ENCODE results near the gene MAP3K6. TPM values are rescaled to one million over a fixed set of nuclear protein-coding genes. Genes with fewer than 3 reads are reported as not detected.
"Not testable (repeated sequence)": the region's sequence is repeated elsewhere in the genome, so short reads cannot be mapped to it uniquely, and the experiment has no call there.

Gene MAP3K6
- total and polyA plus RNA-seq, 11 donors, result 21.1 to 77.0 (median 47.5) TPM

DNA sequence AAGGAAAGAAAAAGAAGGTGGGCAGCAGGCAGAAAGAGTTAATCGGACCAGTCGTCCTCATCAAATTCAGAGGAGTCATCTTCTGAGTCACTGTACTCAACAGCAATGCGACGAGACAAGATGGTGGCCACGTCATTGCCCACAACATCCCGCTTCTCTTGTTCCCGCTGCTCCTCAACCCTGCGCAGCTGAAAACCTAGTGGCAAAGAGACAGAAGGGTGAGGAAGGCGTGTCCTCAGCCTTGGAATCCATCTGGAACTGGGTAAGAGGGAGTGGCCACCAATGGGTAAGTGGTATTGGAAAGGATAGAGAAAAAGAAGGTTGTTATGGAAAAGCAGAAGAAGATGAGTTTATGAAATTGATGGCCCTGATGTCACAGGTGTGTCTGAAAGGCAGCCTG, 41.4 kb upstream of the MAP3K6 start:
- intact Hi-C loops (cut with DNase I), result loop anchor here in 4 of 10 donors (5.0 to 10.0 kb wide), 4 partner anchors 117 to 257 kb away; partner anchors contain the start of gene AHDC1 (in 1 of the 4)
- Histone ChIP-seq H3K9me3 (no peaks in the 10 kb centered on the region), H3K4me1 (peaks cover 15 to 52% (median 43%) of the 10 kb centered on the region in 12 donors), H3K27me3 (no peaks in the 10 kb centered on the region), H3K27ac (peak overlapping the region in 1 of 12 donors; percentile 2), H3K36me3 (peaks cover 0 to 72% (median 66%) of the 10 kb centered on the region in 9 donors), H3K4me3 (no peak overlapping the region)
- DNase-seq, result no peak
- no peak for ATAC-seq
- no peak for TF ChIP-seq POLR2A (IDR thresholded peaks at IDR 0.05)
- TF ChIP-seq, protein P1, sequence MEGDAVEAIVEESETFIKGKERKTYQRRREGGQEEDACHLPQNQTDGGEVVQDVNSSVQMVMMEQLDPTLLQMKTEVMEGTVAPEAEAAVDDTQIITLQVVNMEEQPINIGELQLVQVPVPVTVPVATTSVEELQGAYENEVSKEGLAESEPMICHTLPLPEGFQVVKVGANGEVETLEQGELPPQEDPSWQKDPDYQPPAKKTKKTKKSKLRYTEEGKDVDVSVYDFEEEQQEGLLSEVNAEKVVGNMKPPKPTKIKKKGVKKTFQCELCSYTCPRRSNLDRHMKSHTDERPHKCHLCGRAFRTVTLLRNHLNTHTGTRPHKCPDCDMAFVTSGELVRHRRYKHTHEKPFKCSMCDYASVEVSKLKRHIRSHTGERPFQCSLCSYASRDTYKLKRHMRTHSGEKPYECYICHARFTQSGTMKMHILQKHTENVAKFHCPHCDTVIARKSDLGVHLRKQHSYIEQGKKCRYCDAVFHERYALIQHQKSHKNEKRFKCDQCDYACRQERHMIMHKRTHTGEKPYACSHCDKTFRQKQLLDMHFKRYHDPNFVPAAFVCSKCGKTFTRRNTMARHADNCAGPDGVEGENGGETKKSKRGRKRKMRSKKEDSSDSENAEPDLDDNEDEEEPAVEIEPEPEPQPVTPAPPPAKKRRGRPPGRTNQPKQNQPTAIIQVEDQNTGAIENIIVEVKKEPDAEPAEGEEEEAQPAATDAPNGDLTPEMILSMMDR (IDR thresholded peaks at IDR 0.05), result no peak
- WGBS, 4 donors, result 94 to 95% (median 95%) methylated on average over 9 of the region's 9 CpGs

DNA sequence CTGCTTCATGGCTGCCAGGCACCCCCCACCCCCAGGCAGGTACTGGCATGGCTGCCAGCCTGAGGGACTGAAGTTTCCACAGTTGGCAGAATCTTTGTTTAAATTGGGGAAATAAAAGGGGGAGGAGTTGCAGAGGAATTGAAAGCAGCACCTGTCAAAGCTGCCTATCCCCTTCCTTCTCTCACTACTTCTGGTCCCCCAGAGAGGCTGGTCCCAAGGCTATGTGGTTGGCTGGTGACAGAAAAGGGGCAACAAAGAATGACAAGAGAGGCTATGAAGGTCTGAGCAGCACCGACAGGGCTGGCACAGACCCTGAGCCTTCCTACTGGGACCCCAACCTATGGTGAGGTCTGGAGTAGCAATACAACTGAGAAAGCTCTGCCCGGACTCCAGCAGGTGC, 40.0 kb upstream of the MAP3K6 start:
- WGBS, 4 donors, result 80 to 92% (median 90%) methylated on average over 2 of the region's 2 CpGs
- H3K4me3 ChIP-seq, H3K9me3 ChIP-seq, ATAC-seq, DNase-seq, H3K27me3 ChIP-seq: not testable (repeated sequence)
- peak overlapping the region; percentile 76 to 87 (median 85) for H3K27ac ChIP-seq
- intact Hi-C loops (cut with DNase I), result loop anchor here in 4 of 10 donors (5.0 to 10.0 kb wide), 4 partner anchors 118 to 258 kb away; partner anchors contain the start of gene AHDC1 (in 1 of the 4)
- peaks cover 24 to 57% (median 52%) of the 10 kb centered on the region in 12 donors for H3K4me1 ChIP-seq
- peaks cover 0 to 59% (median 53%) of the 10 kb centered on the region in 9 donors for H3K36me3 ChIP-seq

DNA sequence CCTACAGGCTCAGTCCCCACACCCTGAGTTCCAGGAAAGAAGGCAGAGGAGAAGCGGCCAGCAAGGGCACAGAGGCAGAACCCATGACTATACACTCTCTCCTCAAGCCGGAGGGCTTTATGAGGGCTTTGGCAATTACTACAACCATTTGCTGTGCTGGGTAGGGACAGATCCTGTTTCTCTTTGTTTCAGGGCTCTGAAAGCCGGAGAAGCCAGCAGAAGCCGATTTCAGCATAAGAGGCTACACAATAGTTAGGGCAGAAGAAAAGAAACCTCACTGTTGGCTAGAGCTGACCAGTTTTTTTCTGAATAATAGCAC, 39.6 kb upstream of the MAP3K6 start:
- Histone ChIP-seq H3K27me3 (no peaks in the 10 kb centered on the region), H3K27ac (peak overlapping the region; percentile 76 to 87 (median 85)), H3K36me3 (peaks cover 0 to 54% (median 48%) of the 10 kb centered on the region in 9 donors), H3K9me3 (no peaks in the 10 kb centered on the region), H3K4me3 (no peak overlapping the region), H3K4me1 (peaks cover 25 to 62% (median 57%) of the 10 kb centered on the region in 12 donors)
- ATAC-seq (peak in 1 of 4 donors; percentile 3), DNase-seq (no peak)
- TF ChIP-seq POLR2A (IDR thresholded peaks at IDR 0.05), result no peak
- TF ChIP-seq, protein P1 (IDR thresholded peaks at IDR 0.05), result no peak
- intact Hi-C loops (cut with DNase I), result loop anchor here in 4 of 10 donors (5.0 to 10.0 kb wide), 4 partner anchors 118 to 258 kb away; partner anchors contain the start of gene AHDC1 (in 1 of the 4)
- WGBS, 4 donors, result 43 to 65% (median 52%) methylated on average over 4 of the region's 4 CpGs

DNA sequence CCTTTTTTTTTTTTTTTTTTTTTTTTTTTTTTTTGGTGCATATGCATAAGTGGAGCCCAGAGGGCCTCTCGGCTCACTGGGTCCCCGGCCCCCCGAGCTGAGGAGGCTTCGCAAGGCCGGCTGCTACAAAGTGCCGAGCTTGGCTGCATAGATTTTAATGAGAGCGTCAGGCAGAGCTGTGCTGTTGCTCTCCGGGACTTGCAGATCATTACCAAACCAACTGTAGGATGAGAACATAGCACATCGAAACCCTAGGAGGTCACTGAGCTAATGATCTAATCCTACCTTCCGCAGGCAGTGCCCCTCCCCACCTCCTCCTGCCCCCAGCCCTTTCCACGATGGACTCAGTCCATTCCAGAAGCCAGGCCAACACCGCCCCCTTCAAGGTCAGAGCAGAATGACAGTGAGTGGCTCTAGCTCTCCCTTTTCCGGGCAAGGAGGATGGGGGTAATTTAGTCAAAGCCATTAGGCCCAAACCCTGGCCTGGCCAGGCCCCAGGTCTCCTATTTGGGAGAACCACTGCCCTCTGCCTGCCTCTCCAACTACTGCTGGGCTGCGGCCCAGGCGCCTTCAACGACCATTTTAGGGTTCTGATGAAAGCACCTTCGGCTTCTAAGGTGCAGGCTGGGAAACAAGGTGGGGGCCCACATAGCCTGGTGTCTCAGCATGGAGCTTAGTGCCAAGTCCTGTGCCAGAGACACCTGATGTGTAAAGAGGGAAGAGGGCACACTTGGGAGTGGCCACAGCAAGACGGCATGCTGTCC, 39.0 kb upstream of the MAP3K6 start:
- Histone ChIP-seq H3K27ac (peak overlapping the region; percentile 76 to 87 (median 85)), H3K36me3 (peaks cover 0 to 49% (median 43%) of the 10 kb centered on the region in 9 donors), H3K4me1 (peaks cover 27 to 67% (median 60%) of the 10 kb centered on the region in 12 donors)
- intact Hi-C loops (cut with DNase I), result loop anchor here in 4 of 10 donors (2.0 to 10.0 kb wide), 5 partner anchors 119 to 259 kb away; partner anchors contain the start of gene AHDC1 (in 2 of the 4)
- WGBS, 4 donors, result 50 to 69% (median 54%) methylated on average over 9 to 17 of the region's 18 CpGs
- not testable (repeated sequence) for H3K9me3 ChIP-seq, DNase-seq, H3K27me3 ChIP-seq, H3K4me3 ChIP-seq
- peak in 3 of 4 donors; percentile 5 to 19 (median 14) for ATAC-seq
- TF ChIP-seq, protein P1 (IDR thresholded peaks at IDR 0.05), result peak in 6 of 12 donors; percentile 23 to 38 (median 26)
